HCT116 (cell line): Measurements from ENCODE around the gene LRSAM1. TPM values are rescaled to one million over a fixed set of nuclear protein-coding genes. Genes with fewer than 3 reads are reported as not detected.

Experiments
- ATAC-seq: fragments of 200-7000 bp; cut with Tn5 transposase; 2 replicates; pipeline ENCODE4 v1.9.1; 2020; ENCODE audit warnings: mild to moderate bottlenecking, moderate library complexity
- BruUV-seq: library from RNA; stranded (reverse); fragments of 400-500 nt; replicated peaks from 2 replicates; lab custom pipeline; 2021; lab: Mats Ljungman, UMichigan
- CTCF ChIA-PET: fragments of 300-600 bp; sonication (Branson Sonifier 250); formaldehyde crosslinking; loops from one replicate; lab custom pipeline; 2021; ENCODE audit warnings: antibody characterized with exemption; lab: Charles Lee
- POLR2A ChIA-PET: fragments of 300-600, 350-600 bp; sonication (Branson Sonifier 250); formaldehyde crosslinking; loops from one replicate; lab custom pipeline; 2021; ENCODE audit warnings: antibody characterized with exemption; lab: Charles Lee
- RAD21 ChIA-PET, 2 experiments: fragments of 300-600 bp; sonication (Branson Sonifier 250); formaldehyde crosslinking; loops; one replicate each; lab custom pipeline; 2023; ENCODE audit warnings: low total read pairs in 2 of 2; ENCODE audit not compliant: uncharacterized antibody in 2 of 2, unreplicated experiment in 2 of 2, low non-redundant PET in 1 of 2; lab: Charles Lee
- DNase-seq: peaks from one replicate; pipeline ENCODE4 v3.0.0-alpha.2; 2010; ENCODE audit warnings: low read depth, low spot score
- H2AFZ ChIP-seq: fragments of 200-600 bp; shearing (Covaris generic), sonication (generic); 2 replicates; pipeline ENCODE4 v1.6.1; 2017; ENCODE audit warnings: low read depth, mixed run types, mixed read lengths, antibody characterized with exemption, low read length; ENCODE audit not compliant: poor library complexity, severe bottlenecking
- H3K27ac ChIP-seq: 2 replicates; pipeline ENCODE4 v1.5.1; 2012; ENCODE audit warnings: low read depth, low read length
- H3K27me3 ChIP-seq: fragments of 200-600 bp; sonication (generic); 2 replicates; pipeline ENCODE4 v1.6.1; 2016; ENCODE audit warnings: mixed run types, low read length, mixed read lengths; ENCODE audit not compliant: insufficient read depth
- H3K36me3 ChIP-seq, 2 experiments: fragments of 200-500 bp in 1 of 2; fragments of 200-600 bp in 1 of 2; sonication (Bioruptor generic) in 1 of 2; sonication (generic) in 1 of 2; 2 replicates each; pipeline versions ENCODE4 v1.5.1 to v1.6.1; 2014 to 2016; ENCODE audit warnings: low read length in 2 of 2, inconsistent platforms in 1 of 2, mixed read lengths in 1 of 2, mixed run types in 1 of 2; ENCODE audit not compliant: insufficient read depth in 2 of 2, control insufficient read depth in 1 of 2
- H3K4me1 ChIP-seq, 2 experiments: fragments of 200-600 bp in 1 of 2; sonication (generic) in 1 of 2; 2 replicates each; pipeline versions ENCODE4 v1.5.1 to v1.6.1; 2012 to 2017; ENCODE audit warnings: low read length in 2 of 2, inconsistent platforms in 1 of 2, mild to moderate bottlenecking in 1 of 2, mixed read lengths in 1 of 2, mixed run types in 1 of 2, moderate library complexity in 1 of 2; ENCODE audit not compliant: insufficient read depth in 2 of 2, control insufficient read depth in 1 of 2
- H3K4me2 ChIP-seq: fragments of 200-600 bp; sonication (generic); 2 replicates; pipeline ENCODE4 v1.6.1; 2017; ENCODE audit warnings: mixed run types, low read length, mixed read lengths
- H3K4me3 ChIP-seq, 2 experiments: fragments of 200-600 bp in 1 of 2; sonication (generic) in 1 of 2; replicated peaks in 1 of 2; 2 replicates each; pipeline ENCODE4 v1.5.1; 2011 to 2016; ENCODE audit warnings: low read length in 2 of 2, control low read depth in 1 of 2, low read depth in 1 of 2, mild to moderate bottlenecking in 1 of 2, mixed read lengths in 1 of 2, mixed run types in 1 of 2
- H3K79me2 ChIP-seq: fragments of 200-600 bp; sonication (generic); 2 replicates; pipeline ENCODE4 v1.6.1; 2017; ENCODE audit warnings: mild to moderate bottlenecking, mixed run types, low read length, moderate library complexity, mixed read lengths; ENCODE audit not compliant: insufficient read depth
- H3K9ac ChIP-seq: fragments of 200-600 bp; sonication (generic); 2 replicates; pipeline ENCODE4 v1.6.1; 2016; ENCODE audit warnings: low read length, mixed read lengths
- H3K9me2 ChIP-seq: fragments of 200-600 bp; sonication (generic), shearing (Covaris generic); 2 replicates; pipeline ENCODE4 v1.6.1; 2017; ENCODE audit warnings: mixed run types, mild to moderate bottlenecking, moderate library complexity; ENCODE audit not compliant: insufficient read depth
- H3K9me3 ChIP-seq, 2 experiments: fragments of 200-500 bp in 1 of 2; fragments of 200-600 bp in 1 of 2; sonication (Bioruptor generic) in 1 of 2; sonication (generic) in 1 of 2; 2 replicates each; pipeline ENCODE4 v1.6.1; 2014 to 2017; ENCODE audit warnings: low read length in 2 of 2, mixed read lengths in 2 of 2, inconsistent platforms in 1 of 2, low read depth in 1 of 2, mild to moderate bottlenecking in 1 of 2, mixed run types in 1 of 2, moderate library complexity in 1 of 2; ENCODE audit not compliant: control insufficient read depth in 1 of 2, insufficient read depth in 1 of 2
- H4K20me1 ChIP-seq: fragments of 200-600 bp; sonication (generic), shearing (Covaris generic); 2 replicates; pipeline ENCODE4 v1.6.1; 2017; ENCODE audit warnings: mixed run types, mild to moderate bottlenecking, moderate library complexity; ENCODE audit not compliant: insufficient read depth
- CBX3 ChIP-seq: IDR thresholded peaks from 2 replicates; pipeline ENCODE4 v1.6.1; 2012; ENCODE audit warnings: low read depth
- CEBPB ChIP-seq: IDR thresholded peaks from 2 replicates; pipeline ENCODE4 v1.6.1; 2012; ENCODE audit warnings: low read depth
- EGR1 ChIP-seq: IDR thresholded peaks from 2 replicates; pipeline ENCODE4 v1.6.1; 2012; ENCODE audit warnings: low read depth
- EZH2 ChIP-seq: fragments of 200-600 bp; sonication (generic); IDR thresholded peaks from 2 replicates; pipeline ENCODE4 v1.6.1; 2017; ENCODE audit warnings: antibody characterized with exemption, mixed run types
- EZH2phosphoT487 ChIP-seq: fragments of 200-600 bp; IDR thresholded peaks from 2 replicates; pipeline ENCODE4 v1.6.1; 2018; ENCODE audit warnings: antibody characterized with exemption, borderline replicate concordance
- JUND ChIP-seq: IDR thresholded peaks from 2 replicates; pipeline ENCODE4 v1.6.1; 2012
- MAX ChIP-seq: IDR thresholded peaks from 2 replicates; pipeline ENCODE4 v1.6.1; 2012
- POLR2A ChIP-seq: IDR thresholded peaks from 2 replicates; pipeline ENCODE4 v1.7.0; 2011; ENCODE audit warnings: borderline replicate concordance; ENCODE audit not compliant: insufficient read depth, insufficient read length; ENCODE audit errors: extremely low read depth
- POLR2AphosphoS5 ChIP-seq: IDR thresholded peaks from 2 replicates; pipeline ENCODE4 v1.6.1; 2011; ENCODE audit warnings: mild to moderate bottlenecking, low read depth, low read length, moderate library complexity
- SIN3A ChIP-seq: IDR thresholded peaks from 2 replicates; pipeline ENCODE4 v1.6.1; 2012; ENCODE audit warnings: low read depth
- SP1 ChIP-seq: IDR thresholded peaks from 2 replicates; pipeline ENCODE4 v1.6.1; 2012; ENCODE audit warnings: low read depth
- SRF ChIP-seq: IDR thresholded peaks from 2 replicates; pipeline ENCODE4 v1.6.1; 2012; ENCODE audit warnings: low read depth
- TCF7L2 ChIP-seq: IDR thresholded peaks from 2 replicates; pipeline ENCODE4 v1.7.0; 2011; ENCODE audit warnings: borderline replicate concordance, inconsistent platforms; ENCODE audit not compliant: insufficient read depth, insufficient read length; ENCODE audit errors: extremely low read depth
- YY1 ChIP-seq: IDR thresholded peaks from 2 replicates; pipeline ENCODE4 v1.6.1; 2011; ENCODE audit warnings: low read length, low read depth, moderate library complexity, mild to moderate bottlenecking; ENCODE audit not compliant: insufficient replicate concordance; ENCODE audit errors: extremely low read depth
- ZBTB33 ChIP-seq: IDR thresholded peaks from 2 replicates; pipeline ENCODE4 v1.6.1; 2011; ENCODE audit warnings: mild to moderate bottlenecking, low read length, moderate library complexity; ENCODE audit not compliant: insufficient replicate concordance; ENCODE audit errors: extremely low read depth
- ZFX ChIP-seq: fragments of 450-650 bp; IDR thresholded peaks from 2 replicates; pipeline ENCODE4 v1.6.1; 2017
- ZNF274 ChIP-seq: fragments of 200-500 bp; sonication (Bioruptor generic); IDR thresholded peaks from 2 replicates; pipeline ENCODE4 v1.6.1; 2014; ENCODE audit warnings: mild to moderate bottlenecking, low read depth, low read length, inconsistent platforms
- intact Hi-C: fragments of 100-400 bp; cut with micrococcal nuclease; formaldehyde crosslinking; loops from 2 replicates; pipeline ENCODE4 v1.10.0; 2022
- total RNA-seq: library from RNA; stranded (reverse); gene quantifications from one replicate; pipeline ENCODE4 v1.2.1, GENCODE V29; 2021; ENCODE audit not compliant: unreplicated experiment
- TF ChIP-seq, protein P1 (sequence below): IDR thresholded peaks from 2 replicates; pipeline ENCODE4 v1.6.1; 2012

Gene LRSAM1
- total RNA-seq, 1 experiment from 2014 or later: 25.9 TPM

DNA sequence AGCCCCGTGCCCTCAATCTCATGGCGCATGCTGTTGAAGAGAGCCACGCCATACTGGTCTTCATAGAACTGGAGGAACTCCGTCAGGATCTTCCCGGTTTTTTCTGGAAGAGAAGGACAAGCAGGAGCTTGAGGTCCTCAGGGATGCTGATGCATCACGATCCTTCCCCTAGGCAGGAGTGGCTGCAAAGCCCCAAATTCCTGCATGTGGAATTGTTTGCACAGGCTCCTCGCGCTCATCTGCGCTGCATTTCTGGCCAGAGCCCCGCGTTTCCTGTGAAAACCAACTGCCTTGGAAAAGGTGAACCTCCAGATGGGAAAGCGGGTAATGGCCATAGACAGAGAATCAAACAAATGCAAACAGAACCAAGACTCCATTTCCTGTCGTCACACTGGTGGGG lies 80.4 kb downstream of the LRSAM1 start:
- ATAC-seq (no peak), DNase-seq (no peak)
- peaks cover 56% of the 10 kb centered on the region for H3K79me2 ChIP-seq
- no peaks in the 10 kb centered on the region for H3K27me3 ChIP-seq
- H2AFZ ChIP-seq: no peak overlapping the region
- no peaks in the 10 kb centered on the region for H4K20me1 ChIP-seq
- H3K4me1 ChIP-seq: no peaks in the 10 kb centered on the region
- CTCF ChIA-PET: no interaction called here
- intact Hi-C loops: no loop called here
- H3K9me2 ChIP-seq: no peaks in the 10 kb centered on the region
- no peak overlapping the region for H3K9ac ChIP-seq
- H3K4me2 ChIP-seq: no peak overlapping the region
- H3K4me3 ChIP-seq: no peak overlapping the region
- peaks cover 3 to 27% of the 10 kb centered on the region in 2 experiments for H3K36me3 ChIP-seq
- H3K27ac ChIP-seq: no peak overlapping the region
- POLR2A ChIA-PET: no interaction called here
- RAD21 ChIA-PET: no interaction called here
- TF ChIP-seq CEBPB: no peak
- TF ChIP-seq, protein P1, sequence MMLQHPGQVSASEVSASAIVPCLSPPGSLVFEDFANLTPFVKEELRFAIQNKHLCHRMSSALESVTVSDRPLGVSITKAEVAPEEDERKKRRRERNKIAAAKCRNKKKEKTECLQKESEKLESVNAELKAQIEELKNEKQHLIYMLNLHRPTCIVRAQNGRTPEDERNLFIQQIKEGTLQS: no peak
- TF ChIP-seq EZH2: no peak
- no peak for TF ChIP-seq SIN3A
- TF ChIP-seq JUND: no peak
- no peak for TF ChIP-seq POLR2A
- no peak for TF ChIP-seq EZH2phosphoT487
- no peak for TF ChIP-seq SRF
- peaks cover 0 to under 1% of the 10 kb centered on the region in 2 experiments; a peak in 1 of 4 replicates for H3K9me3 ChIP-seq
- BruUV-seq: no TSS peak

DNA sequence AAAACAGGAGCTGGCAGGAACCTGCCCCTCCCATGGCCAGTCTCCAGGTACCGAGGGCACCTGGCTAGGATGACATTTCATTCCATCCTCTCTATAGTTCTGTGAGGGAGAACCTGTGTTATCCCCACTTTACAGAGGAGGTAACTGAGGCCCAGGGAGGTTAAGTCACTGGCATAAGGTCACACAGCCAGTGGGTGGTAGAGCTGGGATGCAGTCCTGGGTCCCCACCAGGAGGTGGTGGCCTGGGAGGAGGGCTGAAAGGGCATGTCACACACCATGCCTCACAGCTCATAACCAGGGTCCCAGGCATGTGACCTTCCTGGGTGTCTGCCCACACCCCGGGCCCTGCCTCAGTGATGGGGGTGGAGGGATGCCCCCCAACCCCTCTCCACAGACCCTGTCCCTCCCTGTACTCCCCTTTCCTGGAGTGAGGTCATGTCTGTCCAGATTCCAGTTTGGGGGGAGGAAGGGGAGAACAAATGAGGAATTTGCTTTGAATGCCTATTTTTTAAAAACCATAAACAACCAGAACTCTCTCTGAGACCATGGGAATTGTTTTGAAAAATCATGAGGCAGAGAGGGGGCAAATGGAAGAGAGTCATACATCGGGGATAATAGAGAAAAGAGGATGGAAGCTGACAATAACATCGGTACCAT lies 83.1 kb downstream of the LRSAM1 start:
- CTCF ChIA-PET: no interaction called here
- Histone ChIP-seq H3K4me1 (peaks cover 0 to 11% of the 10 kb centered on the region in 2 experiments; a peak in 1 of 4 replicates), H2AFZ (no peak overlapping the region), H3K79me2 (peaks cover 74% of the 10 kb centered on the region), H4K20me1 (no peaks in the 10 kb centered on the region), H3K4me3 (no peak overlapping the region), H3K9ac (no peak overlapping the region), H3K27ac (no peak overlapping the region), H3K27me3 (no peaks in the 10 kb centered on the region), H3K9me3 (no peaks in the 10 kb centered on the region), H3K4me2 (no peak overlapping the region), H3K9me2 (no peaks in the 10 kb centered on the region), H3K36me3 (peaks cover 3 to 13% of the 10 kb centered on the region in 2 experiments)
- no TSS peak for BruUV-seq
- ATAC-seq (peak; percentile 35; the same call in 1 of the 2 replicates), DNase-seq (no peak)
- intact Hi-C loops: no loop called here
- POLR2A ChIA-PET: interaction anchor here (0.6 kb wide), 1 partner anchor 37 kb away, joined by 3 read pairs; no protein-coding TSS in a partner anchor
- RAD21 ChIA-PET: no interaction called here
- TF ChIP-seq EGR1 (no peak), ZNF274 (no peak), SIN3A (no peak), TCF7L2 (no peak), SRF (no peak), SP1 (no peak), CEBPB (no peak), EZH2 (no peak), POLR2AphosphoS5 (no peak), MAX (no peak), YY1 (no peak), CBX3 (no peak), POLR2A (no peak), ZFX (no peak), ZBTB33 (no peak), JUND (no peak)
- TF ChIP-seq, protein P1: no peak
